Endometrial microvascular endothelial cells (primary cell): Measurements from ENCODE around the gene UXS1. TPM values are rescaled to one million over a fixed set of nuclear protein-coding genes. Genes with fewer than 3 reads are reported as not detected.

Source experiments
- in situ Hi-C: cut with HindIII; loops from 2 replicates; pipeline ENCODE4 v1.10.0; 2017; ENCODE audit warnings: low sequenced_read_pairs, low pct_unique_long_range_greater_than_20kb; ENCODE audit errors: inconsistent ontology term
- total RNA-seq: library from RNA; depleted of rRNA; stranded (reverse); fragments of >200 nt; gene quantifications from one replicate; pipeline ENCODE4 v1.2.3, GENCODE V29; 2015; ENCODE audit errors: inconsistent ontology term

The UXS1 gene
- total RNA-seq, 1 donor from 2014 or later = 51.7 TPM

- in situ Hi-C loops = no loop called here
Observed at GRCh38 chr2:106098081-106098480, 96.0 kb downstream of the UXS1 start.

GRCh38 chr2:106097038-106098000, 96.8 kb downstream of the UXS1 start:
- in situ Hi-C loops = no loop called here

DNA sequence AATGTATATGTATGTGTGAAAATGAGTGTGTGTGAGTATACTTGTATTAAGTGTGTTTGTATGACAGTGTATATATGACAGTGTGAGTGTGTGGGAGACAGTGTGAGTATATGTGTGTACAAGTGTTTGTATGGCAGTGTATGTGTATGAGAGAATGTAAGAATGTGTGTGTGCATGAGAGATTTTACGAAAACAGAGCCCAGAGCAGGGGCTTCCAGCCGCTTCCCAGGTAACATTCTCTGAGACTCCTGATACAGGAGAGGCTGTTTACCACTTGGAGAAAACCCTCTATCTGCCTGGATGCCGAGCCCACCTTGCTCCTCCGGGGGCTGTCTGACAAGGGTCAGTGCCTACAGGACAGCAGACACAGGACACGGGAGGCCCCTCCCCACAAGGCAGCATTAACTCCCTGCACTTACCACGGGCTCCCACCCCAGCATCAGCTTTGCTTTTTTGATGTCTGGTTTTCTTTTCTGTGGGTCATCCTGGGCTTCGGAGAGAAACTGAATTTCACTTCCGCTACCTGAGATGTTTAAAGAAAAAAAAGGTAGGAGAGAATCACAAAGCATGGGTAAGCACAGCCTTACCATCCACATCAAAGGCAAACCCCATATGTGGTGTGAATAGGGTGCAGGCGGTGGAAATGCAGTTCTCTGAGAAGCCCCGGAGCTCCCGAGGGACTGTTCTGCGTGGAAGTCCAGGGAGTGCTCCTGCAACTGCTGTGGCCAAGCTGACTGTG, 97.6 kb downstream of the UXS1 start:
- in situ Hi-C loops = no loop called here

DNA sequence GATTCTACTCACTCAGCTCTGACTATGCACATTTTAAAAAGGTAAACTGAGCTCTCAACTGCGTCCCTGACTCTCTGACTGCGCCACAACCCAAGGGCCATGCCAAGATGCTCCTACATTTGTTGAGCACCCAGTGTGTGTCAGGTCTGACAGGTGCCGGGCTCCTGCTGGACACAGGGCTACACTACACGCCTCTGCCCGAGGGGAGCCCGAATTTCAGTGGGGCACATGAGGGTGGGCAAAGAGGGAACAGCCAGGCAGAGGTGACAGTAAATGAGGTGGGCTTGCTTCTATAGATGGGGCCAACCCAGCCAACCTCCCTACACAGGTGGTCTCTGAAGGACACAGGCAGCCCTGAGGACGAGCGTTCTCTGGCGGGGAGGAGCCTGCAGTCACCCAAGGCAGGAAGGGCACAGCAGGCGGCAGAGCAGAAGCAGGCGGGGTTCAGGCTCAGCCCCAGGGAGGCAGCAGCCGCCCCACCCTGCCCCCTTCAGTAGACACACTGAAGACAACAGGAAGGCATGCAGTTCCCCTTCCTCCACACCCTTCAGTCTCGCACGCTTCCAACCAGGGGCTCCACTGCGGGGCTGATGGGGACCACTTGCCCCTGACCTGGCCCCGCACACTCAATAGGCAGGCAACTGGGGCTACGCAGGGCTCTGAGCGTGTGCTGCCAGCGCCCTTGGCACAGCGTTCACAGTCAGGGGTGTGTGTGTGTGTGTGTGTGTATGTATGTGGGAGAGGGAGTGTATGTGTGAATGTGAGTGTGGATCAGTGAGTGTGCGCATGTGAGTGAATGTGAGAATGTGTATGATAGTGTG, 98.4 kb downstream of the UXS1 start:
- in situ Hi-C loops = no loop called here

- in situ Hi-C loops = no loop called here
Observed at GRCh38 chr2:106094131-106094841, 99.8 kb downstream of the UXS1 start.

- in situ Hi-C loops = no loop called here
Observed at GRCh38 chr2:106090916-106091618, 103.0 kb downstream of the UXS1 start.

DNA sequence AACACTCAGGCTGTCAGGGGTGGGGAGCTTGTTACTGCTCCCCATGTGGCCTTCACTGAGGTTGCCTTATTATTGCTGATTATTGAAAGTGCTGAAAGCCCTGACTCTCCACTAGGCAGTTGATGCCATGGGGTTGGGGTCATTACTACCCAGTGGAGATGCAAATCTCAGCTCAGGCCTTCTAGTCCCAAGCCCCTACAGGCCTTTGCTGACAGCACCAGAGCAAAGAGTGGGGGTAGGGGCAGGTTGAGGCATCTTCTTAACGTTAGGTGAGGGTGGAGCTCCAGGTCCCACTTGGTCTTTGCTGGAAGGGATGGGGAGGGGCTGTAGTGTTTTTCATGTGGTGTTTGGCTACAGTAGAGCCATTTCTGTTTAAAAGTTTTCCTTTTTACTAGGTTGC, 104.5 kb downstream of the UXS1 start:
- in situ Hi-C loops = no loop called here

GRCh38 chr2:106085181-106085940, 108.7 kb downstream of the UXS1 start:
- in situ Hi-C loops = no loop called here

GRCh38 chr2:106080959-106081358, 113.1 kb downstream of the UXS1 start:
- in situ Hi-C loops = no loop called here

DNA sequence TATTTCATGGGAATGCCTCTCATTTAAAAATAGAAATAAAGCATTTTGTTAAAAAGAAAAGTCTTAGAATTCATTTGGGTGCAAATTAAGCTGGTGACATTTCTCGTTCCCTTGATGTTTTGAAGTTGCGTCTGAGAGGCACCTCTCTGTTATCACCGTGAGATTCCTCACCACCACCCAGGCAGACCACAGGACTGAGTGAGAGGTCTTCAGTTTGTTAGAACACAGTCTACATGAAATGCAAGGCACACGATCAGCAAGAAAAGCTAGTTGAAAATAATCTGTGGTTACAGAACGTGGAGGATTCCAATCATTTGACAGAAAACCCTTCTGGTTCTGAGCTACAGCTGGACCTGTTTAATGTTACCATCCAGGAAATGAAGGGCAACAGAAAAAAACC, 116.0 kb downstream of the UXS1 start:
- in situ Hi-C loops = no loop called here

DNA sequence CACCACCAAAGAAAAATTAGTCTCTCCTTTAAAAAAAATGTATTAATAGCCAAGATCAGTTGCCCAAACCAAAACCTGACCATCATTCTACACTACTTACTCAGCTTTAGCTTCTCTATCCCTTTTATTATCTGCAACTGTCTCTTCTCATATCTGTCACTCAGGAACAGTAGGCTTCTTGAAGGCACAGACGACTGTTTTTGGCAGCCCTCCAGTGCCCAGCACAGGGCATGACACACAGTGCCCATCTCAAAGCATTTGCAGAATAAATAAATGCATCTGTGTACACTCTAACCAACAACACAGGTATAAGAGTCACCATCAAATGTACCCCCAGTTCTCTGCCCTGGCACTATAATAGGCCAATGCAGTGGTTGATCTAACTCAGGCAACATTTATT, 117.2 kb downstream of the UXS1 start:
- in situ Hi-C loops = no loop called here

- in situ Hi-C loops = no loop called here
Observed at GRCh38 chr2:106075048-106075447, 119.1 kb downstream of the UXS1 start.

DNA sequence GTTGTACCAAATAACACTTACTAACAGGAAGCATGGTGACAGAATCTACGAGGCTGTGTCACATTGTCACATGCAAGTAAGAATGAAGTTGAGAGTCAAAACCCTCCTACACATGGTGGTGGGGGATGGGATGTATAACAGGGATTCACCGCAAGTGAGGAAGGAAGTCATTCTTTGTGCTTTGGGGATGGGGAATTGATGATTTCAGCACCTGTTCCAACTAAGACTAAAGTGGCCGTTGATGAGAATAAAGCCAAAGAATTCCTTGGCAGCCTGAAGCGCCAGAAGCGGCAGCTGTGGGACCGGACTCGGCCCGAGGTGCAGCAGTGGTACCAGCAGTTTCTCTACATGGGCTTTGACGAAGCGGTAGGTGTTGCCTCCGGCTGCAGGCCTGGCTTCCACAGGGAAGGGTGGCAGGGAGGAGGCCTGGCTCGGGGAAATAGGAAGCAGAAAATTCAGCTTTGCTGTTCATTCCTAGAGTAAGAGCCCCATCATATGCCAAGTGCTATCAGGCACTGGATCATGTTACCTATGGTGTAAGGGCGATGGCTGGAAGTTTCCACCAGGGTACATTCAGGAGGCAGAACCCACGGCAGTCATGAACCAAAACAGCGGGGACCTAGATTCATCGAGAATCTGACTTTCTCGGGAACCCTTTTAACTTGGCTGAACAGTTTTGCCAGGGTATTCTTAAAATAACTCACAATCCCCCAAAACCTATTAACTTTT, 120.3 kb downstream of the UXS1 start:
- in situ Hi-C loops = no loop called here

- in situ Hi-C loops = no loop called here
Observed at GRCh38 chr2:106070181-106070580, 123.9 kb downstream of the UXS1 start.

- in situ Hi-C loops = no loop called here
Observed at GRCh38 chr2:106068451-106068850, 125.7 kb downstream of the UXS1 start.

DNA sequence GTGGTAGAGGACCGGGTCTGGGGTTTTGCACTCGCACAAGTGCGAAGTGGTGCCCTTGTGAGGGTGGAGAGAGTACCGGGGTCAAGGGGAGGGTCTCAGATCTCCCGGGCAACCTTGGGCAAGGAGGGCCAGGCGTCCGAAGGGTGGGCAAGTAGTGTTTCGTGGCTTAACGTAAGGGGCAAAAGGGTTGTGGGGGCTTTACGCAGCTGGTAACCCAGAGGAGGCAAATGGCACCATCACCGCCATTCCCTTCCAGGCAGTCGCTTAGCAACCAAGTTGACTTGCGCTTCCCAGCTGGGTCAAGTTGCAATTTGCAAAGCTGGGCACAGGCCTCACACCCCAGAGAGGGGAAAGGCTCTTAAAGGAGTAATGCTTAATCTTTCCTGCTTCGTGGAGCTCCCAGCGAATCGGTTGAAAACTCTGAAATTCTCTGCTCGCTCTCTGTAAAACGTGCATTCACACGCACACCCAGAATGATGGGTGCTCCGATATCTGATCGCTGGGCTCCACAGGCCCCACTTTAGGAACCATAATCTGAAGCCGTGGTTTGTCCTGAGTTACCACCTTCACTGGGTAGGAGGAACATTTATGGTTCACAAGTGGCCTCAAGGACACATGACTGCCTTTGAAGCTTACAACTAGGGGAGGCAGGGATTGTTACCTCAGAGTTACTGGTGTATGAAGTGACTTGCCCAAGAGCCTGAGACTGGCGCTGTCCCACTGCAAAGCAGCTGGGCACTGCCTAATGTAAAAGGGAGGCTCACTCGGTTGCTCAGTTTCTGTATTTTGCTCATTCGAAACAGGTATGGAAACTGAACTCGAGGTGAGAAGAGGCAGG, 127.9 kb downstream of the UXS1 start:
- in situ Hi-C loops = no loop called here
